ENCODE data around the gene DLX2.
"Not testable (repeated sequence)": the region's sequence is repeated elsewhere in the genome, so short reads cannot be mapped to it uniquely, and the experiment has no call there.

Gene DLX2

GRCh38 chr2:172083628-172084394 lies 18.9 kb downstream of the DLX2 start:
- DNase-seq (ENCODE audit: low read depth) = no peak

- DNase-seq (ENCODE audit: low read depth) = peak; percentile 54
Observed at GRCh38 chr2:172082944-172083627, 19.6 kb downstream of the DLX2 start.

GRCh38 chr2:172082105-172082943 lies 20.4 kb downstream of the DLX2 start:
- peak; percentile 49 for DNase-seq (ENCODE audit: low read depth)

GRCh38 chr2:172081221-172082022 lies 21.3 kb downstream of the DLX2 start:
- DNase-seq (ENCODE audit: low read depth) = no peak

GRCh38 chr2:172080641-172081220 lies 22.0 kb downstream of the DLX2 start:
- DNase-seq (ENCODE audit: low read depth) = no peak

GRCh38 chr2:172079838-172080640 lies 22.7 kb downstream of the DLX2 start:
- no peak for DNase-seq (ENCODE audit: low read depth)

GRCh38 chr2:172079416-172079815 lies 23.3 kb downstream of the DLX2 start:
- no peak for DNase-seq (ENCODE audit: low read depth)

GRCh38 chr2:172074254-172074653 lies 28.4 kb downstream of the DLX2 start:
- DNase-seq (ENCODE audit: low read depth) = no peak

GRCh38 chr2:172073518-172073917 lies 29.2 kb downstream of the DLX2 start:
- no peak for DNase-seq (ENCODE audit: low read depth)

GRCh38 chr2:172072706-172073105 lies 30.0 kb downstream of the DLX2 start:
- no peak for DNase-seq (ENCODE audit: low read depth)

GRCh38 chr2:172072303-172072702 lies 30.4 kb downstream of the DLX2 start:
- no peak for DNase-seq (ENCODE audit: low read depth)

- DNase-seq (ENCODE audit: low read depth) = no peak
Observed at GRCh38 chr2:172070936-172071335, 31.8 kb downstream of the DLX2 start.

- not testable (repeated sequence) for DNase-seq (ENCODE audit: low read depth)
Observed at GRCh38 chr2:172067905-172068304, 34.8 kb downstream of the DLX2 start.

- DNase-seq (ENCODE audit: low read depth) = no peak
Observed at GRCh38 chr2:172066394-172066886, 36.3 kb downstream of the DLX2 start.

- DNase-seq (ENCODE audit: low read depth) = peak; percentile 55
Observed at GRCh38 chr2:172065111-172065510, 37.6 kb downstream of the DLX2 start.

- no peak for DNase-seq (ENCODE audit: low read depth)
Observed at GRCh38 chr2:172063446-172063845, 39.3 kb downstream of the DLX2 start.

- DNase-seq (ENCODE audit: low read depth) = no peak
Observed at GRCh38 chr2:172062402-172063004, 40.2 kb downstream of the DLX2 start.

GRCh38 chr2:172060118-172060517 lies 42.6 kb downstream of the DLX2 start:
- not testable (repeated sequence) for DNase-seq (ENCODE audit: low read depth)

- no peak for DNase-seq (ENCODE audit: low read depth)
Observed at GRCh38 chr2:172058660-172059059, 44.0 kb downstream of the DLX2 start.

- peak; percentile 18 for DNase-seq (ENCODE audit: low read depth)
Observed at GRCh38 chr2:172056293-172056692, 46.4 kb downstream of the DLX2 start.
